HG03095 (cell line): ENCODE data around the gene PRXL2B.
"Not testable (repeated sequence)": the region's sequence is repeated elsewhere in the genome, so short reads cannot be mapped to it uniquely, and the experiment has no call there.

Experiments
- ATAC-seq: cut with Tn5 transposase; IDR thresholded peaks from one replicate; pipeline ENCODE4 v1.9.1; 2021; ENCODE audit warnings: moderate library complexity; ENCODE audit not compliant: unreplicated experiment

Gene PRXL2B

DNA sequence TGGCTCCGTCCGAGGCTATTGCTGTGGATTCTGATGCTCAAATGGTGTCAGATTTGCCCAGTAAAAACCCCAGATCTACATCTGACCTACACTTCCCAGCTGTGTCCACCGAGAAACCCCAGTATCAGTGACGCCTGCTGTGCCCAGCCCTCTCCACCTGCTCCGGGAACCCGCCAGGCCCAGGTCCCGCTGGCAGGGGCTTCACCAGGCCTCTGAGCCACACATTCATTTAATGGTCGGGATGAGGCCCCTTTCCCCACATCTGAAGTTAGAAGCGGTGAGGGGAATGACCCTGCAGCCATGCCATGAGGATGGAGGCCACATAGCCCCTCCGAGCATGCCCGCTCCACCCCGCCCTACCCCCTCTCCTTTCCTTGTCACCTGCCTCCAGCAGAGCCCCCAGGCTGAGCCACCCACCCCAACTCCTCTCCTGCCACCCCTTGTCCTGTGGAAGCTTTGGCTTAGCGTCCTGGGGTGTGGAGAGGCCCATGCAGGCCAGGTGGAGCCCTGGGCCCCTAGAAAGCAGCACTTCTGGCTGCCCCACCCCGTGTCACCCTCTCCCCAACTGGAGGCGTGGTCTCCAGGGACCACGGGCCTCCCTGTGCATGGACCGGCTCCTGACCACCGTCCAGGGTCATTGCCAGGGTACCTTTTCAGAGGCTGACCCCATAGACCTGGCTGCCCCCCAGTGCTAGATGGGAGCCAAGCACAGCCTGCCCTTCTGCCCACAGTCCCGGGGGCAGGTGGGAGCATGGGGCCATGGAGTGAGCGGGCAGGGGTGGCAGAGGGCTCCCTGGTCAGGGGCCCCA, 22.4 kb upstream of the PRXL2B start:
- ATAC-seq, result no peak

- no peak for ATAC-seq
These were observed 21.7 kb upstream of the PRXL2B start for GRCh38 chr1:2564815-2565374.

- ATAC-seq, result no peak
These were observed 20.2 kb upstream of the PRXL2B start for GRCh38 chr1:2566101-2567045.

- no peak for ATAC-seq
These were observed 19.4 kb upstream of the PRXL2B start for GRCh38 chr1:2567083-2567679.

- ATAC-seq, result not testable (repeated sequence)
These were observed 18.3 kb upstream of the PRXL2B start for GRCh38 chr1:2568187-2568816.

- no peak for ATAC-seq
These were observed 17.5 kb upstream of the PRXL2B start for GRCh38 chr1:2569060-2569459.

GRCh38 chr1:2569703-2570102, 16.9 kb upstream of the PRXL2B start:
- ATAC-seq, result not testable (repeated sequence)

GRCh38 chr1:2570332-2570731, 16.2 kb upstream of the PRXL2B start:
- ATAC-seq, result no peak

DNA sequence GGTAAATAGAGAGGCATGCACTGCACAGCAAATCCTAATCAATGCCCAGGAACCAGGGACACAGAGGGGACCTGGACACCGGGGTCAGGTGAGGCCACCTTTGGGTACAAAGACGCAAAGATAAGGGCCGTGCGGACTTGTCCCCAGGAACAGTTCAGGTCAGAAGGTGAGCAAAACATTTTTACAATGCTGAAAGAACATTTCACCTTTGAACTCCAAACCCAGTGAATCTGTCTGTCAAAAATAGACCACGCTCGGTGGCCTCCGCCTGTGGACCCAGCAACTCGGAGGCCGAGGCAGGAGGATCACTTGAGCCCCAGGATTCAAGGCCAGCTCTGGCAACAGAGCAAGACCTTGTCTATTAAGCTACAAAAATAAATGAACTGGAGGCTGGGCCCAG, 15.2 kb upstream of the PRXL2B start:
- no peak for ATAC-seq

DNA sequence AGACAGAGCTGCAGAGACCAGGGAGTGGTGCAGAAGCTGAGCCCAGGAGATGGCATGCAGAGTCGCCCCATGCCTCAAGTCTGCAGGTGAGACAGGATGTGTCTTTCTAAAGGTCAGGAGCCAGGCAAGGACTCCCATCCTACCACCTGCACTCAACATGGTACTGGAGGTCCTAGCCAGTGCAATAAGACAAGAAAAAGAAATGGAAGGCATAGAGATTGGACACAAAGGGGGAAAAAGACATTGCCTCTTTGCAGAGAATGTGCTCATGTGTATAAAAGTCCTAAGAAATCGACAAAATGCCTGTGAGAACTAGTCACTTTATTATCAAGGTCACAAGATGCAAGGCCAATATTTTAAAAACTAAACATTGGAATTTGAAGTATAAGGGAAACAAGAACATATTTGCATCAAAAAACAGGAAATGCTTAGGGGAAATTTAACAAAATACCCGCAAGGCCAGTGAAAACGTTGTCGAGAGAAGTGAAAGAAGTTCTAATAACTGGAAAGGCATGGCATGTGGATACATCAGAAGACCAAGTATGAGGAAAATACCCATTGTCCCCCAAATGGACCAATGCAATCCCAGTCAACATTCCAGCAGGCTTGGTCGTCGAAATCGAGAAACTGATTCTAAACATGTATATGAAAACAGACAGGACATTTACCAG, 13.2 kb upstream of the PRXL2B start:
- no peak for ATAC-seq

- no peak for ATAC-seq
These were observed 12.2 kb upstream of the PRXL2B start for GRCh38 chr1:2574350-2574749.

DNA sequence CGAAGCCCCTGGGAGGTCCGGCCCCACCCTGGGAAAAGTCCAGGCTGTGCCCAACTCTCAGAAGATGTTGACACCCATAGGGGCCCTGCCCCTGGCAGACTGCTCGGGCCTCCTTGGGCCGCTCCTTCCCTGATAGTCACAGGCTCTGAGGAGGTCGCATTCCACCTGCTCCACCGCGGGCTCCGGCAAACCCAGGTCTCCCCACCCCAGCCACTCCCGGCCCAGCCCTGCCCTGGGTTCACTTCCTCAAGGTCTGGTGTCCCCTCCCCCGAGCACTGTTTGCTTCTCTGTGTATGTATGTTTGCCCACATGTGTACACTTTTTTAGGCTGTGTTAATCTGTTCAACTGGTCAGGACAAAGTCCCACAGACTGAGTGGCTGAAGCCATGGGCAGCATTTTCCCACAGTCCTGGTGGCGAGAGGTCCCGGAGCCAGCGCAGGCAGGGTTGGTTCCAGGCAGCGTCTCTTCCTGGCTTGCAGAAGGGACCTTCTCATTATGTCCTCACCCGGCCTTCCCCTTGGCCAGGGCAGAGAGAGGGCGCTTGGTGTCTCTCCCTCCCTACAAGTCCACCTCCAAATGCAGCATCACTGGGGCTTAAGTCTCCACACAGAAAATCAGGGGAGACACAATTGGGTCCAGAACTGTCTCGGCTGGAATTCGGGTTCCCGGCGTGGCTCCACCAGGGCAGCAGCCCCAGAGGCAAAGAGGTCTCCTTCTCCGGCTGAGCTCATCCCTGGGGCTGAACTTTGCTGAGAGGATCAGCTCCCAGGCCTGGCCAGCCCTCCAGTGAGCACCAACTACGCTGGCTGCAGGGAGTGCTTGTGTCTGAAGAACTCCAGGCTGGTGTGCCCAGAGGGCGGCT, 10.5 kb upstream of the PRXL2B start:
- ATAC-seq, result no peak

- ATAC-seq, result peak; percentile 35
These were observed 9.0 kb upstream of the PRXL2B start for GRCh38 chr1:2577565-2578075.

DNA sequence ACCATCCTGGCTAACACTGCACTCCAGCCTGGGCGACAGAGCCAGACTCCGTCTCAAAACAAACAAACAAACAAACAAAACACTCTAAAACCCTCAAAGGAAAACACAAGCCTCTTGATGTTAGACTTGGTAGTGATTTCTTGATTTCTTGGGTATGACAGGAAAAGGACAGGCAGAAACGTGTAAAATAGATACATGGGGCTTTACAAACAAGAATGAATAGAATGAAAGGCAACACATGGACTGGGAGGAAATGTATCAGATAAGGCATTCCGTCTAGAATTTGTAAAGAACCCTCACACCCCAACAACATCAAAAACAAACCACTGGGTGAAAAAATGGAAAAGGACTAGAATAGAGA, 7.8 kb upstream of the PRXL2B start:
- ATAC-seq, result no peak

DNA sequence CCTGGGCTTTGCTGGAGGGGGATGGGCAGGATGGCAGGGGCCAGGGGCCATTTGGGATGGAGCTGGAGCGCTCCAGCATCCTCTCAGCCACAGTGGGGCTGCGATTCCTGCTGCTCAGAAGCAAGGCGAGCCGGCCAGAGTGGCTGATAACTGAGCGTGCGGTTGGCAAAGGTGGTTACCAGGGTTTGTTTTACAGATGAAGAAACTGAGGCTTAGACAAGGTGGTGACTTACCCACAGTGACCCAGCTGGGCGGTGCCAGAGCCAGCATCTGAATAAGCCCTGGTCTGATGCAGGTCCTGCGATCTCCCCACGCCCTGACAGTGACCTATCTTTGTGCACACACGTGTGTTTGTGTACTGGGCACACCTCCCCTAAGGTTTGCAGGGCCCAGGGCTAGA, 5.9 kb upstream of the PRXL2B start:
- ATAC-seq, result no peak

DNA sequence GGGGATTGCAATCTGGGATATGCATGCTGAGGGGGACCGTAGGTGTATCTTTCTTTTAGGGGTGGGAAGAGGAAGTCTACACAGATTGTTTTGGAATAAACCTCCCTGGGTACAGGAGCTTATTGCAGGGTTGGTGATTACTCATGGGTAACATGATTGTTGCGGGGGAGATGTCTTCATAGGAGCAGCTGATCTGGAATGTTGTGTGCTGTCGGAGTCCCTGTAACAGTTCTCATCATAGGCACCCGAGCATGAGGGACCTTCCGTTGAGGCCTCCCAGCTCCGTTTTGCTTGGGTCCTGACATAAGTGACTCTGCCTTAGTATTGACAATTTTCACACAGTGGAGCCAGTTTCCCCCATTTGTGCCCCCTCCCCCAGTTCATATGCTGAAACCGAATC, 4.2 kb upstream of the PRXL2B start:
- no peak for ATAC-seq

- ATAC-seq, result no peak
These were observed 3.2 kb upstream of the PRXL2B start for GRCh38 chr1:2583331-2583791.

DNA sequence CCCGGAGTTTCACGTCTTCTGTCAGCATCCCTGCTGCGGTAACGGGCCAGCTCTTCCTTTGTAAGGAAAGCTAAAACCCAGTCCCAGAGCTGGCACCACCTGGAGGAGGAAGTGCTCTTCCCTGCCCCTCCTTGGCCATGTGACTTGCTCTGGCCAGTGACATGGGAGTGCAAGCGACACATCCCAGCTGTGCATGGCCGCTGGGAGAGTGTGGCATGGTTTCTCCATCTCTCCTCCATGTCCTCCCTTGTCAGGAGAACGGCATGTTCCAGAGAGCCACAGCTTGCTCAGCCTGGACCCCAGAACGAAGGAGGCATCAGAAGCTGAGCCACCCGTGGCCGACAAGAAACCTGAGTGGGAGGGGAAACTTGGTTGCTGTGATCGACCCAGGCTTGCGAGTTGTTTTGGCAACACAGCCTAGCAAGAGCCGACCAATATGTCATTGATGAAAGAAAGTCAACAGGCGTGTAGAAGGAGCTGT, 2.7 kb upstream of the PRXL2B start:
- no peak for ATAC-seq
